Stomach (tissue), 4 donors: ENCODE measurements around the gene M1AP.

Experiments
- CTCF ChIP-seq, 7 experiments: fragments of 450-650 bp in 4 of 7; fragments of 200-600 bp in 3 of 7; sonication (generic) in 3 of 7; IDR thresholded peaks; one replicate each; pipeline ENCODE4 v1.5.1; 2016 to 2019; ENCODE audit warnings: antibody characterized with exemption in 7 of 7, control low read depth in 2 of 7, mild to moderate bottlenecking in 1 of 7
- EP300 ChIP-seq: sonication (generic); formaldehyde crosslinking; IDR thresholded peaks from one replicate; pipeline ENCODE4 v1.6.1; 2017; ENCODE audit warnings: antibody characterized with exemption
- POLR2A ChIP-seq, 4 donors: fragments of 450-650 bp; IDR thresholded peaks; one replicate each; pipeline ENCODE4 v1.6.1; 2016; ENCODE audit warnings: antibody characterized with exemption in 4 of 4, control low read depth in 2 of 4, mild to moderate bottlenecking in 1 of 4, moderate library complexity in 1 of 4
- POLR2AphosphoS5 ChIP-seq, 3 donors: sonication (generic); formaldehyde crosslinking; IDR thresholded peaks; one replicate each; pipeline ENCODE4 v1.6.1; 2016; ENCODE audit warnings: antibody characterized with exemption in 3 of 3

- TF ChIP-seq CTCF (IDR thresholded peaks at IDR 0.05) (no peak), POLR2A (IDR thresholded peaks at IDR 0.05) (no peak), POLR2AphosphoS5 (IDR thresholded peaks at IDR 0.05) (peak in 1 of 3 donors; percentile 33), EP300 (no peak)
These were observed 99.0 kb downstream of the M1AP start for GRCh38 chr2:74548900-74549826.
